ENCODE data around the gene RNF166. TPM values are rescaled to one million over a fixed set of nuclear protein-coding genes. Genes with fewer than 3 reads are reported as not detected.
"Not testable (repeated sequence)": the region's sequence is repeated elsewhere in the genome, so short reads cannot be mapped to it uniquely, and the experiment has no call there.

RNF166 gene
- polyA plus RNA-seq, 4 donors: 9.2 to 15.1 (median 12.1) TPM

DNA sequence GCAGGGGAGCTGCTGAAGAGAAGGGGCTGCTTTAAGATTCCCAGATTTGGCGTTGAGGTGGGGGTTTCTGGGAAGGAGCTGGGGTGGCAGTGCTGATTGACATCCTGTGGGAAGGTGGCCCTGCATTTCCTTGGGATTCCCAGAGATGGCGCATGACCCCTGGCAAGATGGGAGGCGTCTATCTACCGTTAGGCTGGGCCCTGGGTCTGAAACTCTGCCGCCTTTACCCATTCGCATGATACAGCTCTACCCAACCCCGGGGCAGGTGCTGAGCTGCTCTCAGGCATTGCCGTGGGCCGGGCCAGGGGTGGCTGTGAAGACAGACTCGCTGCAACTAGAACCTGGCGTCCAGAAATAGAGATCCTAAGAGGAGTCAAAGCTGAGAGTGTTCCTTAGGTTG, 33.4 kb downstream of the RNF166 start:
- H3K4me1 ChIP-seq (ENCODE audit: control insufficient read depth in 3 of 3, insufficient read depth in 2 of 3, low read depth in 1 of 3, low read length in 2 of 3): no peaks in the 10 kb centered on the region
- peaks cover 0 to 8% (median 0%) of the 10 kb centered on the region in 3 donors for H3K36me3 ChIP-seq (ENCODE audit: control insufficient read depth in 3 of 3, insufficient read depth in 2 of 3, low read depth in 1 of 3, low read length in 3 of 3)
- H3K27me3 ChIP-seq (ENCODE audit: control insufficient read depth in 3 of 3, insufficient read depth in 3 of 3, low read length in 3 of 3): peaks cover 0 to 5% (median 0%) of the 10 kb centered on the region in 3 donors
- no peak overlapping the region for H3K4me3 ChIP-seq (ENCODE audit: low read depth in 1 of 3, low read length in 3 of 3)
- FAIRE-seq: no peak
- no peak for DNase-seq
- 39 to 69% (median 40%) methylated on average over 11 of the region's 11 CpGs for WGBS, 3 donors
- H3K9me3 ChIP-seq (ENCODE audit: control insufficient read depth in 2 of 2, insufficient read depth in 1 of 2, low read depth in 1 of 2, low read length in 1 of 2): no peaks in the 10 kb centered on the region
- H3K27ac ChIP-seq (ENCODE audit: low read depth in 1 of 3, low read length in 2 of 3): no peak overlapping the region

DNA sequence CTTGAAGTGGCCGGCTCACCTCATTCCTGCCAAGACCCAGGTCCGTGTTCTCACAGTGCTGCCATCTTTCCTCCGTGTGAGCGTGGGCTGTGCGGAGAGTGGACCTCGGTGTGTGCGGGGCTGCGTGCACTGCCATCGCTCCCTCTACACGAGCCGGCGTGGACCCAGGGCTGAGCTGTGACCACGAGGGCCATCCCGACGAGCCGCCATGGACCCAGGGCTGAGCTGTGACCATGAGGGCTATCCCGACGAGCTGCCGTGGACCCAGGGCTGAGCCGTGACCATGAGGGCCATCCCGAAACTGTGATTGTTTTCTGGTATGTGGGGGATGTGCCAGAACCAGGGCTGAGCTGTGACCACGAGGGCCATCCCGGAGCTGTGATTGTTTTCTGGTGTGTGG, 34.4 kb downstream of the RNF166 start:
- no peak overlapping the region for H3K27ac ChIP-seq (ENCODE audit: low read depth in 1 of 3, low read length in 2 of 3)
- DNase-seq (no peak), FAIRE-seq (no peak)
- H3K4me3 ChIP-seq (ENCODE audit: low read depth in 1 of 3, low read length in 3 of 3): no peak overlapping the region
- H3K9me3 ChIP-seq (ENCODE audit: control insufficient read depth in 2 of 2, insufficient read depth in 1 of 2, low read depth in 1 of 2, low read length in 1 of 2): no peaks in the 10 kb centered on the region
- no peaks in the 10 kb centered on the region for H3K4me1 ChIP-seq (ENCODE audit: control insufficient read depth in 3 of 3, insufficient read depth in 2 of 3, low read depth in 1 of 3, low read length in 2 of 3)
- H3K27me3 ChIP-seq (ENCODE audit: control insufficient read depth in 3 of 3, insufficient read depth in 3 of 3, low read length in 3 of 3): no peaks in the 10 kb centered on the region
- WGBS, 3 donors: 90 to 93% (median 92%) methylated on average over 23 of the region's 23 CpGs
- peaks cover 0 to 8% (median 0%) of the 10 kb centered on the region in 3 donors for H3K36me3 ChIP-seq (ENCODE audit: control insufficient read depth in 3 of 3, insufficient read depth in 2 of 3, low read depth in 1 of 3, low read length in 3 of 3)

DNA sequence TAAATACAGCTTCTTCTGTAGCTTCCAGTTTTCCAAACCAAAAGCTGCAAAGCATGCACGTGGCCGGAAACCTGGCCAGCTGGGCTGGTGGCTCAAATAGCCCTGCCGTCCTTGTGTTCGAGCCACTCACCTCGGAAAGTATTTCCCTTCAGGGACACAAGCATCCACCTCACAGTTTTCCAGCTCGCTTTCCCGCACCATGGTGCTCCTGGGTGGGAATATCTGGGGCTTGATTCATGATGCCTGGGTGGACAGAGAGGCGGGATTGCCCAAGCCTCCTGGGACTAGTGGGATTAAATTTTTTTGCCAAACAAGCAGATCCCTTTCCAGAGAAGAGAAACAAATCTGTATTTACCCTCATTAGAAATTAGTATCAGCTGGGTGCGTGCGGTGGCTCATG, 36.2 kb downstream of the RNF166 start:
- 82 to 84% (median 83%) methylated on average over 10 of the region's 10 CpGs for WGBS, 3 donors
- DNase-seq: no peak
- no peak for FAIRE-seq
- Histone ChIP-seq H3K4me1 (ENCODE audit: control insufficient read depth in 3 of 3, insufficient read depth in 2 of 3, low read depth in 1 of 3, low read length in 2 of 3) (peaks cover 0 to under 1% (median 0%) of the 10 kb centered on the region in 3 donors), H3K27me3 (ENCODE audit: control insufficient read depth in 3 of 3, insufficient read depth in 3 of 3, low read length in 3 of 3) (no peaks in the 10 kb centered on the region), H3K4me3 (ENCODE audit: low read depth in 1 of 3, low read length in 3 of 3) (no peak overlapping the region), H3K9me3 (ENCODE audit: control insufficient read depth in 2 of 2, insufficient read depth in 1 of 2, low read depth in 1 of 2, low read length in 1 of 2) (no peaks in the 10 kb centered on the region), H3K36me3 (ENCODE audit: control insufficient read depth in 3 of 3, insufficient read depth in 2 of 3, low read depth in 1 of 3, low read length in 3 of 3) (peaks cover 0 to 12% (median 0%) of the 10 kb centered on the region in 3 donors), H3K27ac (ENCODE audit: low read depth in 1 of 3, low read length in 2 of 3) (no peak overlapping the region)

DNA sequence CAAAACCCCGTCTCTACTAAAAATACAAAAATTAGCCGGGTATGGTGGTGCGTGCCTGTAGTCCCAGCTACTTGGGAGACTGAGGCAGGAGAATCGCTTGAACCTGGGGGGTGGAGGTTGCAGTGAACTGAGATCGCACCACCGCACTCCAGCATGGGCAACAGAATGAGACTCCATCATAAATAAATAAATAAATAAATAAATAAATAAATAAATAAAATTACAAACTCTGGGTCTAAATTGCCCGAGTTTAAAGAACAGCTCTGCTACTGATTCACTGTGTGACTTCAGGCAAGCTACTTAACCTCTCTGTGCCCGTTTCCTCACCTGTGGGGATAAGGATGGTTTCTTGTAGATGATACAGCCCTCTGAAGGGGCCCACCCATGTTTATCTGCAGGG, 36.7 kb downstream of the RNF166 start:
- not testable (repeated sequence) for DNase-seq; H3K4me3 ChIP-seq (ENCODE audit: low read depth in 1 of 3, low read length in 3 of 3); H3K9me3 ChIP-seq (ENCODE audit: control insufficient read depth in 2 of 2, insufficient read depth in 1 of 2, low read depth in 1 of 2, low read length in 1 of 2); FAIRE-seq; H3K27me3 ChIP-seq (ENCODE audit: control insufficient read depth in 3 of 3, insufficient read depth in 3 of 3, low read length in 3 of 3); H3K4me1 ChIP-seq (ENCODE audit: control insufficient read depth in 3 of 3, insufficient read depth in 2 of 3, low read depth in 1 of 3, low read length in 2 of 3); H3K27ac ChIP-seq (ENCODE audit: low read depth in 1 of 3, low read length in 2 of 3)
- H3K36me3 ChIP-seq (ENCODE audit: control insufficient read depth in 3 of 3, insufficient read depth in 2 of 3, low read depth in 1 of 3, low read length in 3 of 3): peaks cover 0 to 12% (median 0%) of the 10 kb centered on the region in 3 donors
- WGBS, 3 donors: 93 to 96% (median 93%) methylated on average over 8 of the region's 8 CpGs

DNA sequence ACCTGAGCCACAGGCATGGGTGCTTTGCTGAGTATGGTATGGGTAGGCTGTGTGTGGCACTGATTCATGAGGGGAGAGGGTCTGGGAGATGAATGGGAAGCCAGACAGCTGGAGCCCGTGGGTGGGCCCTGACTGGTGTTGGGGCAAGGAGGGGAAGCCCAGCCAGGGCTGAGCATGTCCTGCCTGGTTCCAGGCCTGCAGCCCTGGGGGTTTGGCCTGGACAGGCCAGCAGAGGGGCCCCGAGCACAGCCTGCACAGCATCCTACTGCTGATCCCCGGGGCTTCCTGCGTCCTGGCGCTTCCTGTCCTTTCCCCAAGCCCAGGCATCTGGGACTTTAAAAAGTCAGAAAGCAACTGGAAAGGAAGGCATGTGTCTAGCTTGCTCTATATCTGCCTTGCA, 38.7 kb downstream of the RNF166 start:
- Histone ChIP-seq H3K27me3 (ENCODE audit: control insufficient read depth in 3 of 3, insufficient read depth in 3 of 3, low read length in 3 of 3) (no peaks in the 10 kb centered on the region), H3K36me3 (ENCODE audit: control insufficient read depth in 3 of 3, insufficient read depth in 2 of 3, low read depth in 1 of 3, low read length in 3 of 3) (peaks cover 0 to 6% (median 0%) of the 10 kb centered on the region in 3 donors), H3K27ac (ENCODE audit: low read depth in 1 of 3, low read length in 2 of 3) (no peak overlapping the region), H3K4me1 (ENCODE audit: control insufficient read depth in 3 of 3, insufficient read depth in 2 of 3, low read depth in 1 of 3, low read length in 2 of 3) (peaks cover 0 to 5% (median 4%) of the 10 kb centered on the region in 3 donors), H3K9me3 (ENCODE audit: control insufficient read depth in 2 of 2, insufficient read depth in 1 of 2, low read depth in 1 of 2, low read length in 1 of 2) (no peaks in the 10 kb centered on the region), H3K4me3 (ENCODE audit: low read depth in 1 of 3, low read length in 3 of 3) (no peak overlapping the region)
- WGBS, 3 donors: 74 to 88% (median 86%) methylated on average over 5 of the region's 5 CpGs
- DNase-seq (no peak), FAIRE-seq (no peak)

DNA sequence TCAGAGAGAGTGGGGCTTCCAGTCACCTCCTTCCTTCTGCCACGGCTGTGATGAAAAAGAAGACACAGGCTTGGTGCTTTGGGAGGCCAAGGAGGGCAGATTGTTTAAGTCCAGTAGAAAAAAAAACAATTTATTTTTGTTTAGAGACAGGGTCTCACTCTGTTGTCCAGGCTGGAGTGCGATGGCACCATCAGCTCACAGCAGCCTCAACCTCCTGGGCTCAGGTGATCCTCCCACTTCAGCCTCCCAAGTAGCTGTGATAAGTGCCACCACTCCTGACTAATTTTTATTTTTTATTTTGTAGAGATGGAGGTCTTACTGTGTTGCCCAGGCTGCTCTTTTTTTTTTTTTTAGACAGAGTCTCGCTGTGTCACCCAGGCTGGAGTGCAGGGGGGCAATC, 40.6 kb downstream of the RNF166 start:
- Histone ChIP-seq H3K27me3 (ENCODE audit: control insufficient read depth in 3 of 3, insufficient read depth in 3 of 3, low read length in 3 of 3) (no peaks in the 10 kb centered on the region), H3K4me1 (ENCODE audit: control insufficient read depth in 3 of 3, insufficient read depth in 2 of 3, low read depth in 1 of 3, low read length in 2 of 3) (peaks cover 0 to 10% (median 8%) of the 10 kb centered on the region in 3 donors), H3K9me3 (ENCODE audit: control insufficient read depth in 2 of 2, insufficient read depth in 1 of 2, low read depth in 1 of 2, low read length in 1 of 2) (no peaks in the 10 kb centered on the region), H3K27ac (ENCODE audit: low read depth in 1 of 3, low read length in 2 of 3) (no peak overlapping the region), H3K4me3 (ENCODE audit: low read depth in 1 of 3, low read length in 3 of 3) (no peak overlapping the region), H3K36me3 (ENCODE audit: control insufficient read depth in 3 of 3, insufficient read depth in 2 of 3, low read depth in 1 of 3, low read length in 3 of 3) (peaks cover 0 to 6% (median 0%) of the 10 kb centered on the region in 3 donors)
- WGBS, 3 donors: 94 to 98% (median 94%) methylated on average over 3 of the region's 3 CpGs
- no peak for DNase-seq
- no peak for FAIRE-seq

DNA sequence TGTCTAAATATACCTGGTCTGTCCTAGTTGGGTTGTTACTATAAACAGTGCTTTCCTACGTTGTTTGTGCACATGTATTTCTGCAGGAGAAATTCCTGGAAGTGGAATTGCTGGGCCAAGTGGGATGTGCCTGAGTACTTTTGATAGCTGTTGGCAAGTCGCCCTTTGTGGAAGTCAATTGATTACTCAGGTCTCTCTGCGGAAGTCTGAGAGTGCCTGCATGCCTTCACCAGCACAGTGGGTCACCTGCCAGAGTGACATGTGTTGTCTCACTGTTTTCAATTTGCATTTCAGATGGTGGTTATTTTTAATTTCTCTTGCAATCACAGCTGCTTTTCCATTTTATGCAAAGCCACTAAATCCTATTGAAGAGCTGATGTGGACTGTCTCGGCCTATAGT, 41.1 kb downstream of the RNF166 start:
- no peak overlapping the region for H3K4me3 ChIP-seq (ENCODE audit: low read depth in 1 of 3, low read length in 3 of 3)
- peak in 1 of 2 donors; percentile 50 for DNase-seq
- peaks cover 0 to 6% (median 0%) of the 10 kb centered on the region in 3 donors for H3K36me3 ChIP-seq (ENCODE audit: control insufficient read depth in 3 of 3, insufficient read depth in 2 of 3, low read depth in 1 of 3, low read length in 3 of 3)
- no peak for FAIRE-seq
- 45 to 58% (median 47%) methylated on average over 4 of the region's 4 CpGs for WGBS, 3 donors
- no peak overlapping the region for H3K27ac ChIP-seq (ENCODE audit: low read depth in 1 of 3, low read length in 2 of 3)
- H3K27me3 ChIP-seq (ENCODE audit: control insufficient read depth in 3 of 3, insufficient read depth in 3 of 3, low read length in 3 of 3): no peaks in the 10 kb centered on the region
- H3K4me1 ChIP-seq (ENCODE audit: control insufficient read depth in 3 of 3, insufficient read depth in 2 of 3, low read depth in 1 of 3, low read length in 2 of 3): peaks cover 0 to 10% (median 8%) of the 10 kb centered on the region in 3 donors
- no peaks in the 10 kb centered on the region for H3K9me3 ChIP-seq (ENCODE audit: control insufficient read depth in 2 of 2, insufficient read depth in 1 of 2, low read depth in 1 of 2, low read length in 1 of 2)

DNA sequence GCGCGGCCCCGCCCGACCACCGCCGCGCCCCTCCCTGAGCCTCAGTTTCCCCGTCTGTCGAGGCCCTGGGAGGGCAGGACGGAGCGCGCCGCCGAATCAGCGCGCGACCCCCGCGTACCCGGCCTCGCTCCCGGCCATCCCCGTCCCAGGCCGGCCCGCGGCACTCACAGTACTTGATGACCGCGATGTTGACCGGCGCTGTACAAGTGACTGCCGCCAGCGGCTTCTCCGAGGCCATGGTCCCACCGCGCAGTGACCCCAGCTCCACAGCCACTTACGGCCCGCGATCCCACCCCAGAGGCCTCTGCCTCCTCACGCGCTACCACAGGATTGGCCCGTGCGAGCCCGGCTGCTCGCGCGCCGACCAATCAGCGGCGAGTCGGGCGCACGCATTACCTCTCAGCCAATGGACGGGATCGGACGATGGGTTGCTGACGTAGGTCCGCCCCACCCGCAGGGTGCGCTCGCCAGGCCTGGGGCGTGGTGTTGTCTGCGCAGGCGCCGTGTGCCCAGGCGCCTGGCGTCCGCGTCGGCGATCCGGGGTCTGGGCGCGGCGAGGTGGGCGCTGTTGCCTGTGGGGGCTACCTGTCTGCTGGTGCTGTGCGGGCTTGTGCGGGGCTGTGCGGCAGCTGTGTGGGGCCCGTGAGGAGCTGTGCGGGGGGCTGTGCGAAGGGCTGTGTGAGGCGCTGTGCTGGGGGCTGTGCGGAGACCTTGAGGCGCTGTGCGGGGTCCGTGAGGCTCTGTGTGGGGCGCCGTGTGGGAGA, 43.2 kb downstream of the RNF166 start, which contains the start of gene MVD:
MVD (minus strand) TSS at position 249 of the 764 bp plus-strand sequence; CDS start at position 238, 11 bp downstream.
- DNase-seq: peak; percentile 98
- WGBS, 3 donors: 0% methylated on average over 46 to 88 of the region's 88 CpGs
- no peaks in the 10 kb centered on the region for H3K27me3 ChIP-seq (ENCODE audit: control insufficient read depth in 3 of 3, insufficient read depth in 3 of 3, low read length in 3 of 3)
- H3K9me3 ChIP-seq (ENCODE audit: control insufficient read depth in 2 of 2, insufficient read depth in 1 of 2, low read depth in 1 of 2, low read length in 1 of 2): no peaks in the 10 kb centered on the region
- peak within 1 kb of the TSS; percentile 77 to 99 (median 95) for H3K4me3 ChIP-seq (ENCODE audit: low read depth in 1 of 3, low read length in 3 of 3)
- H3K27ac ChIP-seq (ENCODE audit: low read depth in 1 of 3, low read length in 2 of 3): peak within 1 kb of the TSS; percentile 70 to 97 (median 85)
- H3K36me3 ChIP-seq (ENCODE audit: control insufficient read depth in 3 of 3, insufficient read depth in 2 of 3, low read depth in 1 of 3, low read length in 3 of 3): peaks cover 0 to 20% (median 2%) of the 10 kb centered on the region in 3 donors
- no peak for FAIRE-seq
- H3K4me1 ChIP-seq (ENCODE audit: control insufficient read depth in 3 of 3, insufficient read depth in 2 of 3, low read depth in 1 of 3, low read length in 2 of 3): peaks cover 0 to 18% (median 8%) of the 10 kb centered on the region in 3 donors

Measured in small intestine (tissue), 7 donors.